ENCODE data around the gene VTI1A. TPM values are rescaled to one million over a fixed set of nuclear protein-coding genes. Genes with fewer than 3 reads are reported as not detected.

VTI1A gene
- total RNA-seq, 1 donor from 2014 or later = 33.3 TPM

GRCh38 chr10:112640638-112641037 lies 193.6 kb downstream of the VTI1A start:
- Mint-ChIP-seq H3K4me1 (ENCODE audit: low read depth, unreplicated experiment) (peaks cover 6% of the 10 kb centered on the region), H3K9me3 (ENCODE audit: unreplicated experiment) (no peaks in the 10 kb centered on the region), H3K27ac (ENCODE audit: unreplicated experiment) (no peak overlapping the region), H3K36me3 (ENCODE audit: low read depth, unreplicated experiment) (no peaks in the 10 kb centered on the region), H3K4me3 (ENCODE audit: unreplicated experiment) (no peak overlapping the region), H3K27me3 (ENCODE audit: low read depth, unreplicated experiment) (no peaks in the 10 kb centered on the region)
- Histone ChIP-seq H3K36me3 (ENCODE audit: insufficient read depth, low read length) (no peaks in the 10 kb centered on the region), H3K27me3 (ENCODE audit: insufficient read depth, low read length) (no peaks in the 10 kb centered on the region), H3K27ac (ENCODE audit: low read depth, low read length) (no peak overlapping the region), H2AFZ (ENCODE audit: low read depth, low read length) (no peak overlapping the region), H3K4me1 (ENCODE audit: insufficient read depth, low read length) (no peaks in the 10 kb centered on the region), H3K4me2 (ENCODE audit: low read length) (no peak overlapping the region), H3K79me2 (ENCODE audit: insufficient read depth, low read length) (no peaks in the 10 kb centered on the region), H3K4me3 (ENCODE audit: insufficient read depth, low read depth, low read length) (no peak overlapping the region), H4K20me1 (ENCODE audit: insufficient read depth, low read length) (no peaks in the 10 kb centered on the region), H3K9ac (ENCODE audit: low read length) (no peak overlapping the region), H3K9me3 (ENCODE audit: insufficient read depth, low read depth, low read length) (no peaks in the 10 kb centered on the region)
- TF ChIP-seq EZH2 (IDR thresholded peaks at IDR 0.05; ENCODE audit: insufficient read depth, low read length) = no peak
- no peak for TF ChIP-seq CTCF (IDR thresholded peaks at IDR 0.05; ENCODE audit: insufficient read depth, low read depth, low read length)
- no peak for FAIRE-seq
- no peak for DNase-seq (ENCODE audit: low read depth)

- H3K36me3 Mint-ChIP-seq (ENCODE audit: low read depth, unreplicated experiment) = no peaks in the 10 kb centered on the region
- Histone ChIP-seq H3K27ac (ENCODE audit: low read depth, low read length) (no peak overlapping the region), H3K79me2 (ENCODE audit: insufficient read depth, low read length) (no peaks in the 10 kb centered on the region), H3K27me3 (ENCODE audit: insufficient read depth, low read length) (no peaks in the 10 kb centered on the region), H3K4me2 (ENCODE audit: low read length) (no peak overlapping the region), H3K4me3 (ENCODE audit: insufficient read depth, low read depth, low read length) (no peak overlapping the region), H3K9ac (ENCODE audit: low read length) (no peak overlapping the region), H3K9me3 (ENCODE audit: insufficient read depth, low read depth, low read length) (no peaks in the 10 kb centered on the region), H3K4me1 (ENCODE audit: insufficient read depth, low read length) (no peaks in the 10 kb centered on the region), H2AFZ (ENCODE audit: low read depth, low read length) (no peak overlapping the region), H3K36me3 (ENCODE audit: insufficient read depth, low read length) (no peaks in the 10 kb centered on the region), H4K20me1 (ENCODE audit: insufficient read depth, low read length) (no peaks in the 10 kb centered on the region)
- FAIRE-seq (no peak), DNase-seq (ENCODE audit: low read depth) (no peak)
- H3K27ac Mint-ChIP-seq (ENCODE audit: unreplicated experiment) = no peak overlapping the region
- no peaks in the 10 kb centered on the region for H3K9me3 Mint-ChIP-seq (ENCODE audit: unreplicated experiment)
- no peak overlapping the region for H3K4me3 Mint-ChIP-seq (ENCODE audit: unreplicated experiment)
- TF ChIP-seq EZH2 (IDR thresholded peaks at IDR 0.05; ENCODE audit: insufficient read depth, low read length) (no peak), CTCF (IDR thresholded peaks at IDR 0.05; ENCODE audit: insufficient read depth, low read depth, low read length) (no peak)
- no peaks in the 10 kb centered on the region for H3K27me3 Mint-ChIP-seq (ENCODE audit: low read depth, unreplicated experiment)
- peaks cover 4% of the 10 kb centered on the region for H3K4me1 Mint-ChIP-seq (ENCODE audit: low read depth, unreplicated experiment)
Observed at GRCh38 chr10:112643600-112644264, 196.7 kb downstream of the VTI1A start.

- FAIRE-seq (no peak), DNase-seq (ENCODE audit: low read depth) (no peak)
- Mint-ChIP-seq H3K9me3 (ENCODE audit: unreplicated experiment) (no peaks in the 10 kb centered on the region), H3K4me3 (ENCODE audit: unreplicated experiment) (no peak overlapping the region), H3K27me3 (ENCODE audit: low read depth, unreplicated experiment) (no peaks in the 10 kb centered on the region), H3K27ac (ENCODE audit: unreplicated experiment) (no peak overlapping the region), H3K36me3 (ENCODE audit: low read depth, unreplicated experiment) (no peaks in the 10 kb centered on the region), H3K4me1 (ENCODE audit: low read depth, unreplicated experiment) (peaks cover 2% of the 10 kb centered on the region)
- no peaks in the 10 kb centered on the region for H3K36me3 ChIP-seq (ENCODE audit: insufficient read depth, low read length)
- H3K9me3 ChIP-seq (ENCODE audit: insufficient read depth, low read depth, low read length) = no peaks in the 10 kb centered on the region
- H3K27me3 ChIP-seq (ENCODE audit: insufficient read depth, low read length) = no peaks in the 10 kb centered on the region
- no peak overlapping the region for H3K4me2 ChIP-seq (ENCODE audit: low read length)
- no peaks in the 10 kb centered on the region for H3K79me2 ChIP-seq (ENCODE audit: insufficient read depth, low read length)
- no peak overlapping the region for H3K27ac ChIP-seq (ENCODE audit: low read depth, low read length)
- H3K9ac ChIP-seq (ENCODE audit: low read length) = no peak overlapping the region
- H2AFZ ChIP-seq (ENCODE audit: low read depth, low read length) = no peak overlapping the region
- H3K4me3 ChIP-seq (ENCODE audit: insufficient read depth, low read depth, low read length) = no peak overlapping the region
- no peaks in the 10 kb centered on the region for H4K20me1 ChIP-seq (ENCODE audit: insufficient read depth, low read length)
- H3K4me1 ChIP-seq (ENCODE audit: insufficient read depth, low read length) = peaks cover 3% of the 10 kb centered on the region
- TF ChIP-seq CTCF (IDR thresholded peaks at IDR 0.05; ENCODE audit: insufficient read depth, low read depth, low read length) = no peak
- no peak for TF ChIP-seq EZH2 (IDR thresholded peaks at IDR 0.05; ENCODE audit: insufficient read depth, low read length)
Observed at GRCh38 chr10:112644265-112644645, 197.2 kb downstream of the VTI1A start.

Data from astrocyte (in vitro differentiated cells and primary cell).